Neuronal stem cell (in vitro differentiated cells): ENCODE measurements around the gene TAF11L11. TPM values are rescaled to one million over a fixed set of nuclear protein-coding genes. Genes with fewer than 3 reads are reported as not detected.
"Not testable (repeated sequence)": the region's sequence is repeated elsewhere in the genome, so short reads cannot be mapped to it uniquely, and the experiment has no call there.

Experiments
- DNase-seq: peaks from one replicate; pipeline ENCODE4 v3.0.0-alpha.2; 2013; ENCODE audit warnings: low spot score
- H2AFZ ChIP-seq: one replicate; pipeline ENCODE4 v1.6.1; 2013; ENCODE audit warnings: mild to moderate bottlenecking, low read length, inconsistent platforms
- H2AK5ac ChIP-seq: 2 replicates; pipeline ENCODE4 v1.6.1; 2013; ENCODE audit warnings: low read depth, mild to moderate bottlenecking, inconsistent platforms, low read length, moderate library complexity, mixed read lengths
- H2BK120ac ChIP-seq: 2 replicates; pipeline ENCODE4 v1.6.1; 2013; ENCODE audit warnings: low read depth, mild to moderate bottlenecking, inconsistent platforms, low read length, moderate library complexity, mixed read lengths
- H2BK12ac ChIP-seq: one replicate; pipeline ENCODE4 v1.6.1; 2013; ENCODE audit warnings: low read length, inconsistent platforms
- H2BK15ac ChIP-seq: 2 replicates; pipeline ENCODE4 v1.6.1; 2013; ENCODE audit warnings: mild to moderate bottlenecking, low read length, inconsistent platforms, mixed read lengths
- H2BK5ac ChIP-seq: one replicate; pipeline ENCODE4 v1.6.1; 2013; ENCODE audit warnings: inconsistent platforms, mild to moderate bottlenecking, low read length, moderate library complexity
- H3K14ac ChIP-seq: one replicate; pipeline ENCODE4 v1.6.1; 2013; ENCODE audit warnings: low read length, inconsistent platforms
- H3K18ac ChIP-seq: 2 replicates; pipeline ENCODE4 v1.6.1; 2013; ENCODE audit warnings: low read length, inconsistent platforms
- H3K23ac ChIP-seq: 2 replicates; pipeline ENCODE4 v1.6.1; 2013; ENCODE audit warnings: low read depth, mild to moderate bottlenecking, mixed read lengths, low read length, inconsistent platforms; ENCODE audit not compliant: poor library complexity
- H3K27ac ChIP-seq: replicated peaks from 3 replicates; pipeline ENCODE4 v1.5.1; 2013; ENCODE audit warnings: low read length, inconsistent platforms
- H3K27me3 ChIP-seq, 3 experiments: 2 replicates each; pipeline ENCODE4 v1.6.1; 2013; ENCODE audit warnings: low read length in 3 of 3, mild to moderate bottlenecking in 2 of 3, inconsistent platforms in 1 of 3, low read depth in 1 of 3, mixed read lengths in 1 of 3, moderate library complexity in 1 of 3; ENCODE audit not compliant: control insufficient read depth in 3 of 3, insufficient read depth in 3 of 3
- H3K36me3 ChIP-seq, 2 donors: replicated peaks in 1 of 2; 2 replicates each; pipeline ENCODE4 v1.6.1; 2013; ENCODE audit warnings: low read length in 2 of 2; ENCODE audit not compliant: control insufficient read depth in 2 of 2, insufficient read depth in 2 of 2
- H3K4ac ChIP-seq: 2 replicates; pipeline ENCODE4 v1.6.1; 2013; ENCODE audit warnings: inconsistent platforms, mild to moderate bottlenecking, low read length, moderate library complexity
- H3K4me1 ChIP-seq, 2 donors: 1 replicate in 1 of 2; 2 replicates in 1 of 2; pipeline ENCODE4 v1.6.1; 2013; ENCODE audit warnings: low read length in 2 of 2, low read depth in 1 of 2; ENCODE audit not compliant: control insufficient read depth in 2 of 2, insufficient read depth in 1 of 2
- H3K4me2 ChIP-seq: one replicate; pipeline ENCODE4 v1.6.1; 2013; ENCODE audit warnings: mild to moderate bottlenecking, low read length, inconsistent platforms; ENCODE audit not compliant: insufficient read depth, poor library complexity, severe bottlenecking
- H3K4me3 ChIP-seq, 2 donors: 2 replicates each; pipeline ENCODE4 v1.5.1; 2013; ENCODE audit warnings: low read length in 2 of 2, mild to moderate bottlenecking in 2 of 2, inconsistent platforms in 1 of 2, moderate library complexity in 1 of 2
- H3K79me1 ChIP-seq: one replicate; pipeline ENCODE4 v1.6.1; 2013; ENCODE audit warnings: low read depth, mild to moderate bottlenecking, inconsistent platforms, low read length, moderate library complexity
- H3K9ac ChIP-seq: one replicate; pipeline ENCODE4 v1.6.1; 2013; ENCODE audit warnings: mild to moderate bottlenecking, low read depth, low read length, inconsistent platforms; ENCODE audit not compliant: poor library complexity
- H3K9me3 ChIP-seq, 2 donors: replicated peaks in 1 of 2; 2 replicates each; pipeline versions ENCODE3 to v1.6.1; 2013; ENCODE audit warnings: low read length in 2 of 2, mild to moderate bottlenecking in 2 of 2, inconsistent platforms in 1 of 2, low read depth in 1 of 2, mixed read lengths in 1 of 2, moderate library complexity in 1 of 2; ENCODE audit not compliant: control insufficient read depth in 2 of 2, insufficient read depth in 1 of 2
- H4K8ac ChIP-seq: one replicate; pipeline ENCODE4 v1.6.1; 2013; ENCODE audit warnings: low read depth, mild to moderate bottlenecking, inconsistent platforms, low read length, moderate library complexity
- H4K91ac ChIP-seq: one replicate; pipeline ENCODE4 v1.6.1; 2013; ENCODE audit warnings: low read length, low read depth, mild to moderate bottlenecking, inconsistent platforms; ENCODE audit not compliant: poor library complexity
- WGBS, 2 donors: extraction: QIAGEN DNeasy Blood & Tissue Kit; methylation state at CpG; one replicate each; pipeline ENCODE4 v1.1.7; 2013; ENCODE audit warnings: missing lambda C conversion rate in 2 of 2, mixed read lengths in 1 of 2; ENCODE audit not compliant: insufficient read length in 2 of 2, insufficient replicate concordance in 1 of 2; ENCODE audit errors: extremely low coverage in 2 of 2; 5-methylcytosine and 5-hydroxymethylcytosine counted together
- polyA plus RNA-seq, 2 experiments: library from polyadenylated mRNA; stranded (reverse); fragments of 200-250 nt; gene quantifications; one replicate each; pipeline ENCODE4 v1.2.3, GENCODE V29; 2013

Gene TAF11L11
- not detected for polyA plus RNA-seq (2013, experiment 1 of 2)
- polyA plus RNA-seq (2013, experiment 2 of 2): not detected

DNA sequence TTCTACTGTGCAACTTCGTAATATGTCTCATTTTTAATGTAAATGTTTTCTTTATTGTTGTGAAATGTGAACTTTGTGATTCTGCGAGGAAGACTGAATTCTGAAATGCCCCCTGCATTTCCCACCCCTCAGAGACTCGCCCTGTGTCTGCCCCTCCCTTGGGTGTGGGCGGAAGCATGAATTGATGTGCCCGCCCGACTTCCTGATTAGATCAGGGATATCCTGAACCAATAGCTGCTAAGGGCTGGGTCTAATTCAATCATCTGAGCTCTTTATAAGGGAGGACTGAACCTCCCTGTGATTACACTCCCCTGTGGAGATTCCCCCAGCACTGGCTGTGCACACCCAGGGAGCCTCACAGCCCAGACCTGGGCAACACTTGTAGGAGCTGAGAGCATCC lies at the start of gene TAF11L11:
TAF11L11 (plus strand) TSS at position 304 of the 400 bp plus-strand sequence.
- not testable (repeated sequence) for H4K91ac ChIP-seq, H2BK120ac ChIP-seq, H3K4ac ChIP-seq, H2AFZ ChIP-seq, H2BK12ac ChIP-seq, H2BK15ac ChIP-seq, H3K79me1 ChIP-seq, H3K9ac ChIP-seq, H3K18ac ChIP-seq, H3K23ac ChIP-seq, H3K36me3 ChIP-seq, H3K27me3 ChIP-seq, H3K14ac ChIP-seq, H3K27ac ChIP-seq, H3K9me3 ChIP-seq, H2AK5ac ChIP-seq, DNase-seq, H3K4me1 ChIP-seq, H2BK5ac ChIP-seq, H3K4me2 ChIP-seq, H4K8ac ChIP-seq
- WGBS, 2 donors: no CpG with 5 or more reads among the region's 6 CpGs
- H3K4me3 ChIP-seq: peak within 1 kb of the TSS in 1 of 2 donors; percentile 34

DNA sequence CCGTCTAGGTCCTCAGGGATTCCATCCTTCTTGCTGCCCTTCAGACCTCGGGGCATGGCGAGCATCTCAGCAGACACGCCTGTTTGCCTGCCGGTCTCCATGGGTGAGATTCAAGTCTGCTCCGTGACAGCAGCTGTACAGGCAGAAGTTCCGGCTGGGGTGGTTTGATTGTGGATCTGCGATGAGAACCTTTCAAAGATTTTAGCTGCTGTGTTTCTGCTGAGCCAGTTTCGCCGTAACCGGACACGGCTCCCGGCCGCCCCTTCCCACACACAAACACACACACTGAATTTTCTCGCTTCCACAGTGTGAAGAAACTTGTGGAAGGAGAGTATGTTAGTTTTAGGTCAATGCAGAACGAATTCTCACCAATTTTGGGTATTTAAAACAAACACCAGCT lies 18.3 kb upstream of the TAF11L11 start, which contains the start of gene TAF11L7:
TAF11L7 (minus strand) TSS at position 101 of the 400 bp plus-strand sequence.
- not testable (repeated sequence) for H3K4ac ChIP-seq, H3K27ac ChIP-seq, H2BK12ac ChIP-seq, H2BK15ac ChIP-seq, H2AK5ac ChIP-seq, H3K36me3 ChIP-seq, H3K9ac ChIP-seq, H3K79me1 ChIP-seq, H3K23ac ChIP-seq, H3K4me1 ChIP-seq, H2BK120ac ChIP-seq, H3K4me3 ChIP-seq, H3K18ac ChIP-seq, H3K9me3 ChIP-seq, H3K14ac ChIP-seq, DNase-seq, H4K91ac ChIP-seq, H3K27me3 ChIP-seq, H4K8ac ChIP-seq, H2AFZ ChIP-seq, H2BK5ac ChIP-seq, H3K4me2 ChIP-seq
- no CpG with 5 or more reads among the region's 16 CpGs for WGBS, 2 donors

DNA sequence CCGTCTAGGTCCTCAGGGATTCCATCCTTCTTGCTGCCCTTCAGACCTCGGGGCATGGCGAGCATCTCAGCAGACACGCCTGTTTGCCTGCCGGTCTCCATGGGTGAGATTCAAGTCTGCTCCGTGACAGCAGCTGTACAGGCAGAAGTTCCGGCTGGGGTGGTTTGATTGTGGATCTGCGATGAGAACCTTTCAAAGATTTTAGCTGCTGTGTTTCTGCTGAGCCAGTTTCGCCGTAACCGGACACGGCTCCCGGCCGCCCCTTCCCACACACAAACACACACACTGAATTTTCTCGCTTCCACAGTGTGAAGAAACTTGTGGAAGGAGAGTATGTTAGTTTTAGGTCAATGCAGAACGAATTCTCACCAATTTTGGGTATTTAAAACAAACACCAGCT lies 13.1 kb upstream of the TAF11L11 start, which contains the start of gene TAF11L8:
TAF11L8 (minus strand) TSS at position 101 of the 400 bp plus-strand sequence.
- H3K27ac ChIP-seq, H2BK15ac ChIP-seq, H3K9ac ChIP-seq, H2BK12ac ChIP-seq, H2AK5ac ChIP-seq, H3K18ac ChIP-seq, H3K4me2 ChIP-seq, H2BK120ac ChIP-seq, H3K79me1 ChIP-seq, H3K4me1 ChIP-seq, H4K8ac ChIP-seq, H3K36me3 ChIP-seq, H2BK5ac ChIP-seq, H3K9me3 ChIP-seq, H3K23ac ChIP-seq, H2AFZ ChIP-seq, H3K4ac ChIP-seq, H3K27me3 ChIP-seq, H4K91ac ChIP-seq, H3K14ac ChIP-seq, H3K4me3 ChIP-seq, DNase-seq: not testable (repeated sequence)
- no CpG with 5 or more reads among the region's 16 CpGs for WGBS, 2 donors

DNA sequence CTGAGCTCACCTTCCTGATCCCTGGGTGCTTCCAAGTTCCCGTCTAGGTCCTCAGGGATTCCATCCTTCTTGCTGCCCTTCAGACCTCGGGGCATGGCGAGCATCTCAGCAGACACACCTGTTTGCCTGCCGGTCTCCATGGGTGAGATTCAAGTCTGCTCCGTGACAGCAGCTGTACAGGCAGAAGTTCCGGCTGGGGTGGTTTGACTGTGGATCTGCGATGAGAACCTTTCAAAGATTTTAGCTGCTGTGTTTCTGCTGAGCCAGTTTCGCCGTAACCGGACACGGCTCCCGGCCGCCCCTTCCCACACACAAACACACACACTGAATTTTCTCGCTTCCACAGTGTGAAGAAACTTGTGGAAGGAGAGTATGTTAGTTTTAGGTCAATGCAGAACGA lies 9.7 kb upstream of the TAF11L11 start, which contains the start of gene TAF11L9:
TAF11L9 (minus strand) TSS at position 140 of the 400 bp plus-strand sequence.
- H2AK5ac ChIP-seq, H3K4me3 ChIP-seq, H3K23ac ChIP-seq, H3K36me3 ChIP-seq, H4K8ac ChIP-seq, H3K4me2 ChIP-seq, H2AFZ ChIP-seq, H3K27me3 ChIP-seq, H3K79me1 ChIP-seq, H3K27ac ChIP-seq, H2BK120ac ChIP-seq, H3K4me1 ChIP-seq, H3K9ac ChIP-seq, H3K14ac ChIP-seq, H2BK12ac ChIP-seq, DNase-seq, H4K91ac ChIP-seq, H3K18ac ChIP-seq, H3K9me3 ChIP-seq, H3K4ac ChIP-seq, H2BK5ac ChIP-seq, H2BK15ac ChIP-seq: not testable (repeated sequence)
- no CpG with 5 or more reads among the region's 15 CpGs for WGBS, 2 donors
